SU-DHL-6 (cell line): ENCODE data around the gene CPNE8.

Experiments
- H2AFZ ChIP-seq: fragments of 200-600 bp; sonication (generic); 2 replicates; pipeline ENCODE4 v1.6.1; 2014; ENCODE audit warnings: low read depth, mild to moderate bottlenecking, moderate library complexity, mixed read lengths, antibody characterized with exemption, low read length; ENCODE audit not compliant: severe bottlenecking
- H3F3A ChIP-seq: fragments of 200-600 bp; shearing (Covaris generic); 2 replicates; pipeline ENCODE4 v1.6.0; 2016; ENCODE audit warnings: antibody characterized with exemption, mild to moderate bottlenecking; ENCODE audit not compliant: insufficient read depth
- H3K27ac ChIP-seq: fragments of 200-600 bp; sonication (generic); 2 replicates; pipeline ENCODE4 v1.5.1; 2016; ENCODE audit warnings: low read depth, mild to moderate bottlenecking, low read length, moderate library complexity, mixed read lengths
- H3K27me3 ChIP-seq: fragments of 200-600 bp; sonication (generic), shearing (Covaris generic); 2 replicates; pipeline ENCODE4 v1.6.0; 2014; ENCODE audit warnings: mild to moderate bottlenecking, low read length
- H3K36me3 ChIP-seq: fragments of 200-600 bp; sonication (generic); 2 replicates; pipeline ENCODE4 v1.6.1; 2014; ENCODE audit warnings: mild to moderate bottlenecking, low read length, mixed read lengths
- H3K4me2 ChIP-seq: fragments of 300-600, 200-600 bp; shearing (Covaris generic), sonication (generic); 2 replicates; pipeline ENCODE4 v1.6.0; 2014; ENCODE audit warnings: low read length, low read depth, mild to moderate bottlenecking; ENCODE audit not compliant: poor library complexity, severe bottlenecking
- H3K4me3 ChIP-seq: fragments of 200-600 bp; sonication (generic); 2 replicates; pipeline ENCODE4 v1.5.1; 2014; ENCODE audit warnings: antibody characterized with exemption, low read length, mild to moderate bottlenecking, mixed read lengths; ENCODE audit not compliant: insufficient read depth, poor library complexity, severe bottlenecking
- H3K79me2 ChIP-seq: fragments of 200-600 bp; sonication (generic); 2 replicates; pipeline ENCODE4 v1.6.1; 2014; ENCODE audit warnings: mild to moderate bottlenecking, low read length, moderate library complexity; ENCODE audit not compliant: insufficient read depth
- H3K9ac ChIP-seq: fragments of 200-600 bp; sonication (generic); 2 replicates; pipeline ENCODE4 v1.7.0; 2014; ENCODE audit warnings: mild to moderate bottlenecking, low read length
- H3K9me2 ChIP-seq: fragments of 200-600 bp; sonication (generic); replicated peaks from 2 replicates; pipeline ENCODE4 v1.6.1; 2014; ENCODE audit warnings: low read length; ENCODE audit not compliant: insufficient read depth
- H3K9me3 ChIP-seq: fragments of 200-600 bp; sonication (generic); 2 replicates; pipeline ENCODE4 v1.6.1; 2014; ENCODE audit warnings: low read length, mixed read lengths; ENCODE audit not compliant: insufficient read depth
- H4K20me1 ChIP-seq: fragments of 200-600 bp; sonication (generic); 2 replicates; pipeline ENCODE4 v1.6.1; 2014; ENCODE audit warnings: low read depth, mild to moderate bottlenecking, antibody characterized with exemption, low read length, moderate library complexity, mixed read lengths
- EZH2phosphoT487 ChIP-seq: fragments of 200-600 bp; sonication (generic), shearing (Covaris generic); conservative IDR thresholded peaks from 2 replicates; pipeline ENCODE4 v1.6.1; 2018; ENCODE audit warnings: mild to moderate bottlenecking, antibody characterized with exemption, low read length, moderate library complexity, mixed read lengths
- TF ChIP-seq, protein P1 (sequence below): fragments of 200-600 bp; sonication (generic); IDR thresholded peaks from one replicate; pipeline ENCODE4 v1.5.1; 2017; ENCODE audit warnings: antibody characterized with exemption, mild to moderate bottlenecking, low read length, moderate library complexity; ENCODE audit not compliant: insufficient read depth, poor library complexity, severe bottlenecking

CPNE8 gene

DNA sequence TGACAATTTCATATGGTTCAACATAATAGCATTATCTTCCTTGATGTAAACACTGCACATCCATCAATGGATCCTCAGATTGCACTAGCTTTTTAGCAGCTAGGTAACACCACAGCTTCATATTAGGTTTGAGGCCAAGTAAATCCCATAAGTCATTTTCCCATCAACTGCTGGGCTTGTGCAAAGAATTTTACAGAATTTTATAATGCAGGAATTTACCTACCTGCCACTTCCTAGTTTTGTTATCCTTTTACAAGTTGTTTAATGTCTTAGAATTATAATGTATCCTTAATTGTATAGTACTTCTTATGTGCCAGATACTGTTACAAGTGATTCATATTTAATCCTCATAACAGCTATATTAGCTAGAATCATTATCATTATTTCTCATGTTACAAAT, 36.4 kb downstream of the CPNE8 start:
- Histone ChIP-seq H3K27me3 (no peaks in the 10 kb centered on the region), H3K4me3 (no peak overlapping the region), H3K9me2 (no peaks in the 10 kb centered on the region), H3K36me3 (no peaks in the 10 kb centered on the region), H3F3A (no peaks in the 10 kb centered on the region), H2AFZ (no peak overlapping the region), H3K27ac (no peak overlapping the region), H4K20me1 (no peaks in the 10 kb centered on the region), H3K9me3 (no peaks in the 10 kb centered on the region), H3K9ac (no peak overlapping the region), H3K79me2 (no peaks in the 10 kb centered on the region), H3K4me2 (no peak overlapping the region)
- no peak for TF ChIP-seq EZH2phosphoT487
- TF ChIP-seq, protein P1, sequence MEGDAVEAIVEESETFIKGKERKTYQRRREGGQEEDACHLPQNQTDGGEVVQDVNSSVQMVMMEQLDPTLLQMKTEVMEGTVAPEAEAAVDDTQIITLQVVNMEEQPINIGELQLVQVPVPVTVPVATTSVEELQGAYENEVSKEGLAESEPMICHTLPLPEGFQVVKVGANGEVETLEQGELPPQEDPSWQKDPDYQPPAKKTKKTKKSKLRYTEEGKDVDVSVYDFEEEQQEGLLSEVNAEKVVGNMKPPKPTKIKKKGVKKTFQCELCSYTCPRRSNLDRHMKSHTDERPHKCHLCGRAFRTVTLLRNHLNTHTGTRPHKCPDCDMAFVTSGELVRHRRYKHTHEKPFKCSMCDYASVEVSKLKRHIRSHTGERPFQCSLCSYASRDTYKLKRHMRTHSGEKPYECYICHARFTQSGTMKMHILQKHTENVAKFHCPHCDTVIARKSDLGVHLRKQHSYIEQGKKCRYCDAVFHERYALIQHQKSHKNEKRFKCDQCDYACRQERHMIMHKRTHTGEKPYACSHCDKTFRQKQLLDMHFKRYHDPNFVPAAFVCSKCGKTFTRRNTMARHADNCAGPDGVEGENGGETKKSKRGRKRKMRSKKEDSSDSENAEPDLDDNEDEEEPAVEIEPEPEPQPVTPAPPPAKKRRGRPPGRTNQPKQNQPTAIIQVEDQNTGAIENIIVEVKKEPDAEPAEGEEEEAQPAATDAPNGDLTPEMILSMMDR: no peak

DNA sequence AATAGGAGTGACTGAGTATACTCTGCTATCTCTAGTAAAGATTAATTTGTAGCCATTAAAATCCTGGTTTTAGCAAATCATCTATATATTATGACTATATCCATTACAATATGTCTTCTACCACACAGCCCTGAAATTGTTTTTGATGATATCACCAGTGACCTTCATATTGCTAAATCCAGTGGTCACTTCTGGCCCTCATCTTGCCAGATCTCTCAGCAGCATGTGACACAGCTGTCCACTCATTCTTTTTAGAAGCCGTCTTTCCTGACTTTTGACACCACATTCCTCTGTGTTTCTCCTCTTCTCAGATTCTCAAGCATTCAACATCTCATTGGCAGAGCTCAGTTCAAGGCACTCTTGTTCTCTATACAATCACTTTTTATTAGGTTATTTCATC, 54.9 kb downstream of the CPNE8 start:
- Histone ChIP-seq H3K9me3 (no peaks in the 10 kb centered on the region), H3K27ac (no peak overlapping the region), H4K20me1 (no peaks in the 10 kb centered on the region), H3F3A (no peaks in the 10 kb centered on the region), H2AFZ (no peak overlapping the region), H3K4me3 (no peak overlapping the region), H3K9me2 (no peaks in the 10 kb centered on the region), H3K4me2 (no peak overlapping the region), H3K9ac (no peak overlapping the region), H3K79me2 (no peaks in the 10 kb centered on the region), H3K36me3 (no peaks in the 10 kb centered on the region), H3K27me3 (no peaks in the 10 kb centered on the region)
- TF ChIP-seq, protein P1: no peak
- TF ChIP-seq EZH2phosphoT487: no peak

DNA sequence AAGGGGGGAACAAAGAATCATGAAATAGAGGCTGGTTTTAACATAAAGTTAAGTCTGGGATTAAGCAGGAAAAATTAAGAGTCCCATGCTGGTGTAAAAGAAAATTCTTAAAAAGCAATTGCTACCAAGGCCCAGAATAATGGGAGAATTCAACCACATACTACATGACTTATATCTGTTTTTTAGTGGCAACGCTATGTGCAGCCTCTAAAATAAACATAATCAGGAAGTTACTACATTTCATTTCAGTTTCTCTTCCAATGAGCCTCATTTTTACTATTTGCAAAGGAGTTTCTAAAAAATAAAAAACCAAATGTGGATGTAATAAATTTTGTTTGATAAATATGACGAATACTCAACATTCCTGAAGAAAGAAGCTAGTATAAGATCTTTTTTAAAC, 58.1 kb downstream of the CPNE8 start:
- Histone ChIP-seq H2AFZ (no peak overlapping the region), H3K4me2 (no peak overlapping the region), H3F3A (no peaks in the 10 kb centered on the region), H3K79me2 (no peaks in the 10 kb centered on the region), H3K27me3 (no peaks in the 10 kb centered on the region), H3K4me3 (no peak overlapping the region), H3K9me3 (no peaks in the 10 kb centered on the region), H3K9me2 (no peaks in the 10 kb centered on the region), H4K20me1 (no peaks in the 10 kb centered on the region), H3K27ac (no peak overlapping the region), H3K9ac (no peak overlapping the region), H3K36me3 (no peaks in the 10 kb centered on the region)
- TF ChIP-seq, protein P1: no peak
- no peak for TF ChIP-seq EZH2phosphoT487

DNA sequence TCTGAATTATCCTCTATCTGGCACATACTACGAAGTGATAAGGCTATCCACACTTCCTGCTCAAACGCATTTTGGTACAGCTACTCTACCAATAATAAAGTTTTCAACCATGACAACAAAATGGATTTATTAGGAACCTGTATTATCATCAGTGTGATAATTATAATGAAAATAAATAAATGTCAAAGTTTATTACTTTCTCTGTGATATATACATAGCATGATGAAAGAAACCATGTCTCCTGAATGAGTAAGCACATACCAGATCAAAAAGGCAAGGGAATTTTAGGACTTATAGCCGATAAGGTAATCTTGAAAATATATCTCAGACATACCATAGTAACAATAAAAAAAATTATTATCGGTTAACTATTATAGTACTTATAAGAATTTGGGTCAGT, 61.1 kb downstream of the CPNE8 start:
- Histone ChIP-seq H3K9ac (no peak overlapping the region), H3K36me3 (no peaks in the 10 kb centered on the region), H3K9me2 (no peaks in the 10 kb centered on the region), H2AFZ (no peak overlapping the region), H3K4me2 (no peak overlapping the region), H3F3A (no peaks in the 10 kb centered on the region), H4K20me1 (no peaks in the 10 kb centered on the region), H3K27ac (no peak overlapping the region), H3K9me3 (no peaks in the 10 kb centered on the region), H3K4me3 (no peak overlapping the region), H3K27me3 (no peaks in the 10 kb centered on the region), H3K79me2 (no peaks in the 10 kb centered on the region)
- TF ChIP-seq, protein P1: no peak
- no peak for TF ChIP-seq EZH2phosphoT487
